HCT116 (cell line): ENCODE measurements around the gene OR52I2. TPM values are rescaled to one million over a fixed set of nuclear protein-coding genes. Genes with fewer than 3 reads are reported as not detected.

Experiments
- ATAC-seq: fragments of 200-7000 bp; cut with Tn5 transposase; 2 replicates; pipeline ENCODE4 v1.9.1; 2020; ENCODE audit warnings: mild to moderate bottlenecking, moderate library complexity
- BruUV-seq: library from RNA; stranded (reverse); fragments of 400-500 nt; replicated peaks from 2 replicates; lab custom pipeline; 2021; lab: Mats Ljungman, UMichigan
- CTCF ChIA-PET: fragments of 300-600 bp; sonication (Branson Sonifier 250); formaldehyde crosslinking; loops from one replicate; lab custom pipeline; 2021; ENCODE audit warnings: antibody characterized with exemption; lab: Charles Lee
- POLR2A ChIA-PET: fragments of 300-600, 350-600 bp; sonication (Branson Sonifier 250); formaldehyde crosslinking; loops from one replicate; lab custom pipeline; 2021; ENCODE audit warnings: antibody characterized with exemption; lab: Charles Lee
- RAD21 ChIA-PET, 2 experiments: fragments of 300-600 bp; sonication (Branson Sonifier 250); formaldehyde crosslinking; loops; one replicate each; lab custom pipeline; 2023; ENCODE audit warnings: low total read pairs in 2 of 2; ENCODE audit not compliant: uncharacterized antibody in 2 of 2, unreplicated experiment in 2 of 2, low non-redundant PET in 1 of 2; lab: Charles Lee
- DNase-seq: peaks from one replicate; pipeline ENCODE4 v3.0.0-alpha.2; 2010; ENCODE audit warnings: low read depth, low spot score
- H2AFZ ChIP-seq: fragments of 200-600 bp; shearing (Covaris generic), sonication (generic); 2 replicates; pipeline ENCODE4 v1.6.1; 2017; ENCODE audit warnings: low read depth, mixed run types, mixed read lengths, antibody characterized with exemption, low read length; ENCODE audit not compliant: poor library complexity, severe bottlenecking
- H3K27ac ChIP-seq: 2 replicates; pipeline ENCODE4 v1.5.1; 2012; ENCODE audit warnings: low read depth, low read length
- H3K27me3 ChIP-seq: fragments of 200-600 bp; sonication (generic); 2 replicates; pipeline ENCODE4 v1.6.1; 2016; ENCODE audit warnings: mixed run types, low read length, mixed read lengths; ENCODE audit not compliant: insufficient read depth
- H3K36me3 ChIP-seq, 2 experiments: fragments of 200-500 bp in 1 of 2; fragments of 200-600 bp in 1 of 2; sonication (Bioruptor generic) in 1 of 2; sonication (generic) in 1 of 2; 2 replicates each; pipeline versions ENCODE4 v1.5.1 to v1.6.1; 2014 to 2016; ENCODE audit warnings: low read length in 2 of 2, inconsistent platforms in 1 of 2, mixed read lengths in 1 of 2, mixed run types in 1 of 2; ENCODE audit not compliant: insufficient read depth in 2 of 2, control insufficient read depth in 1 of 2
- H3K4me1 ChIP-seq, 2 experiments: fragments of 200-600 bp in 1 of 2; sonication (generic) in 1 of 2; 2 replicates each; pipeline versions ENCODE4 v1.5.1 to v1.6.1; 2012 to 2017; ENCODE audit warnings: low read length in 2 of 2, inconsistent platforms in 1 of 2, mild to moderate bottlenecking in 1 of 2, mixed read lengths in 1 of 2, mixed run types in 1 of 2, moderate library complexity in 1 of 2; ENCODE audit not compliant: insufficient read depth in 2 of 2, control insufficient read depth in 1 of 2
- H3K4me2 ChIP-seq: fragments of 200-600 bp; sonication (generic); 2 replicates; pipeline ENCODE4 v1.6.1; 2017; ENCODE audit warnings: mixed run types, low read length, mixed read lengths
- H3K4me3 ChIP-seq, 2 experiments: fragments of 200-600 bp in 1 of 2; sonication (generic) in 1 of 2; replicated peaks in 1 of 2; 2 replicates each; pipeline ENCODE4 v1.5.1; 2011 to 2016; ENCODE audit warnings: low read length in 2 of 2, control low read depth in 1 of 2, low read depth in 1 of 2, mild to moderate bottlenecking in 1 of 2, mixed read lengths in 1 of 2, mixed run types in 1 of 2
- H3K79me2 ChIP-seq: fragments of 200-600 bp; sonication (generic); 2 replicates; pipeline ENCODE4 v1.6.1; 2017; ENCODE audit warnings: mild to moderate bottlenecking, mixed run types, low read length, moderate library complexity, mixed read lengths; ENCODE audit not compliant: insufficient read depth
- H3K9ac ChIP-seq: fragments of 200-600 bp; sonication (generic); 2 replicates; pipeline ENCODE4 v1.6.1; 2016; ENCODE audit warnings: low read length, mixed read lengths
- H3K9me2 ChIP-seq: fragments of 200-600 bp; sonication (generic), shearing (Covaris generic); 2 replicates; pipeline ENCODE4 v1.6.1; 2017; ENCODE audit warnings: mixed run types, mild to moderate bottlenecking, moderate library complexity; ENCODE audit not compliant: insufficient read depth
- H3K9me3 ChIP-seq, 2 experiments: fragments of 200-500 bp in 1 of 2; fragments of 200-600 bp in 1 of 2; sonication (Bioruptor generic) in 1 of 2; sonication (generic) in 1 of 2; 2 replicates each; pipeline ENCODE4 v1.6.1; 2014 to 2017; ENCODE audit warnings: low read length in 2 of 2, mixed read lengths in 2 of 2, inconsistent platforms in 1 of 2, low read depth in 1 of 2, mild to moderate bottlenecking in 1 of 2, mixed run types in 1 of 2, moderate library complexity in 1 of 2; ENCODE audit not compliant: control insufficient read depth in 1 of 2, insufficient read depth in 1 of 2
- H4K20me1 ChIP-seq: fragments of 200-600 bp; sonication (generic), shearing (Covaris generic); 2 replicates; pipeline ENCODE4 v1.6.1; 2017; ENCODE audit warnings: mixed run types, mild to moderate bottlenecking, moderate library complexity; ENCODE audit not compliant: insufficient read depth
- ATF3 ChIP-seq: IDR thresholded peaks from 2 replicates; pipeline ENCODE4 v1.6.1; 2012
- CTCF ChIP-seq, 3 experiments: fragments of 200-600 bp in 1 of 3; sonication (generic) in 1 of 3; IDR thresholded peaks in 2 of 3; conservative IDR thresholded peaks in 1 of 3; 2 replicates each; pipeline ENCODE4 v1.5.1; 2012 to 2017; ENCODE audit warnings: low read depth in 2 of 3, low read length in 2 of 3, antibody characterized with exemption in 1 of 3, borderline replicate concordance in 1 of 3, control low read depth in 1 of 3, mild to moderate bottlenecking in 1 of 3, mixed read lengths in 1 of 3, mixed run types in 1 of 3, moderate library complexity in 1 of 3; ENCODE audit not compliant: insufficient read depth in 1 of 3
- EGR1 ChIP-seq: IDR thresholded peaks from 2 replicates; pipeline ENCODE4 v1.6.1; 2012; ENCODE audit warnings: low read depth
- EZH2phosphoT487 ChIP-seq: fragments of 200-600 bp; IDR thresholded peaks from 2 replicates; pipeline ENCODE4 v1.6.1; 2018; ENCODE audit warnings: antibody characterized with exemption, borderline replicate concordance
- POLR2AphosphoS5 ChIP-seq: IDR thresholded peaks from 2 replicates; pipeline ENCODE4 v1.6.1; 2011; ENCODE audit warnings: mild to moderate bottlenecking, low read depth, low read length, moderate library complexity
- RAD21 ChIP-seq: IDR thresholded peaks from 2 replicates; pipeline ENCODE4 v1.6.1; 2012; ENCODE audit warnings: low read depth, mild to moderate bottlenecking
- ZBTB33 ChIP-seq: IDR thresholded peaks from 2 replicates; pipeline ENCODE4 v1.6.1; 2011; ENCODE audit warnings: mild to moderate bottlenecking, low read length, moderate library complexity; ENCODE audit not compliant: insufficient replicate concordance; ENCODE audit errors: extremely low read depth
- intact Hi-C: fragments of 100-400 bp; cut with micrococcal nuclease; formaldehyde crosslinking; loops from 2 replicates; pipeline ENCODE4 v1.10.0; 2022
- total RNA-seq: library from RNA; stranded (reverse); gene quantifications from one replicate; pipeline ENCODE4 v1.2.1, GENCODE V29; 2021; ENCODE audit not compliant: unreplicated experiment

OR52I2 gene
- total RNA-seq, 1 experiment from 2014 or later = not detected

GRCh38 chr11:4578624-4579023 lies 2.9 kb upstream of the OR52I2 start (continued):
- no peak for TF ChIP-seq ZBTB33

- ChIA-PET POLR2A (no interaction called here), RAD21 (no interaction called here), CTCF (no interaction called here)
- Histone ChIP-seq H3K4me1 (no peaks in the 10 kb centered on the region), H3K9ac (no peak overlapping the region), H3K27ac (no peak overlapping the region), H3K9me3 (no peaks in the 10 kb centered on the region), H3K4me2 (no peak overlapping the region), H3K4me3 (no peak overlapping the region), H4K20me1 (no peaks in the 10 kb centered on the region), H3K9me2 (no peaks in the 10 kb centered on the region), H3K79me2 (no peaks in the 10 kb centered on the region), H3K27me3 (peaks cover 82% of the 10 kb centered on the region), H2AFZ (no peak overlapping the region), H3K36me3 (no peaks in the 10 kb centered on the region)
- DNase-seq (no peak), ATAC-seq (no peak)
- TF ChIP-seq EZH2phosphoT487 (no peak), CTCF (IDR thresholded peaks at IDR 0.05 in 2 of 3, conservative IDR thresholded peaks at IDR 0.05 in 1 of 3; ENCODE audit: borderline replicate concordance in 1 of 3, insufficient read depth in 1 of 3, low read depth in 2 of 3, low read length in 2 of 3) (no peak), EGR1 (no peak), RAD21 (no peak), POLR2AphosphoS5 (no peak), ATF3 (no peak)
- intact Hi-C loops = no loop called here
- no TSS peak for BruUV-seq
These were observed 1.4 kb upstream of the OR52I2 start for GRCh38 chr11:4580124-4580523.
